Ishikawa (cell line): ENCODE data around the gene GAS7.

Source experiments
- CEBPB ChIP-seq: IDR thresholded peaks from 2 replicates; pipeline ENCODE4 v1.6.1; 2012
- CREB1 ChIP-seq: IDR thresholded peaks from 2 replicates; pipeline ENCODE4 v1.6.1; 2012; ENCODE audit warnings: low read depth
- EGR1 ChIP-seq: IDR thresholded peaks from 2 replicates; pipeline ENCODE4 v1.6.1; 2012
- EP300 ChIP-seq: IDR thresholded peaks from 2 replicates; pipeline ENCODE4 v1.6.1; 2012; ENCODE audit warnings: borderline replicate concordance
- FOXM1 ChIP-seq: IDR thresholded peaks from 2 replicates; pipeline ENCODE4 v1.6.1; 2012; ENCODE audit warnings: low read depth, borderline replicate concordance
- MAX ChIP-seq: IDR thresholded peaks from 2 replicates; pipeline ENCODE4 v1.6.1; 2012
- NFIC ChIP-seq: IDR thresholded peaks from 2 replicates; pipeline ENCODE4 v1.6.1; 2012
- RAD21 ChIP-seq: IDR thresholded peaks from 2 replicates; pipeline ENCODE4 v1.6.1; 2012; ENCODE audit warnings: low read depth
- REST ChIP-seq: IDR thresholded peaks from 2 replicates; pipeline ENCODE4 v1.6.1; 2012; ENCODE audit warnings: low read depth, mild to moderate bottlenecking
- TAF1 ChIP-seq: IDR thresholded peaks from 2 replicates; pipeline ENCODE4 v1.6.1; 2012; ENCODE audit warnings: low read depth, mild to moderate bottlenecking
- TCF12 ChIP-seq: IDR thresholded peaks from 2 replicates; pipeline ENCODE4 v1.6.1; 2012; ENCODE audit warnings: low read depth
- TEAD4 ChIP-seq: IDR thresholded peaks from 2 replicates; pipeline ENCODE4 v1.6.1; 2012
- YY1 ChIP-seq: IDR thresholded peaks from 2 replicates; pipeline ENCODE4 v1.6.1; 2012; ENCODE audit warnings: low read depth
- ZBTB7A ChIP-seq: IDR thresholded peaks from 2 replicates; pipeline ENCODE4 v1.6.1; 2012; ENCODE audit warnings: low read depth
- TF ChIP-seq, protein P1 (sequence below): IDR thresholded peaks from 2 replicates; pipeline ENCODE4 v1.6.1; 2012

Gene GAS7

DNA sequence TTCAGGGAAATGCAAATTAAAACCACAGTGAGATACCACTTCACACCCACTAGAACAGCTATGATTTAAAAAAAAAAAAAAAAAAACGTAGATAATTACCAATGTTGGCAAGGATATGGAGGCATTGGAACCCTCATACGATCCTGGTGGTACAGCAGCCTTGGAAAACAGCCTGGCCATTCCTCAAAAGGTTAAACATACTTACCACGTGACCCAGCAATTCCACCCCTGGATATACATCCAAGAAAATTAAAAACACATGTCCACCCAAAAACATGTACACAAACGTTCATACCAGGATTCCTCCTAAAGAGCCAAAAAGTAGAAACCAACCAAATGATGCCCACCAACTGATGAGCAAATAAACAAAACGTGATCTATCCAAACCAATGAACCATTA is 68.1 kb downstream of the GAS7 start:
- TF ChIP-seq EP300 (no peak), RAD21 (no peak), TAF1 (no peak), FOXM1 (no peak), TCF12 (no peak), TEAD4 (no peak)

DNA sequence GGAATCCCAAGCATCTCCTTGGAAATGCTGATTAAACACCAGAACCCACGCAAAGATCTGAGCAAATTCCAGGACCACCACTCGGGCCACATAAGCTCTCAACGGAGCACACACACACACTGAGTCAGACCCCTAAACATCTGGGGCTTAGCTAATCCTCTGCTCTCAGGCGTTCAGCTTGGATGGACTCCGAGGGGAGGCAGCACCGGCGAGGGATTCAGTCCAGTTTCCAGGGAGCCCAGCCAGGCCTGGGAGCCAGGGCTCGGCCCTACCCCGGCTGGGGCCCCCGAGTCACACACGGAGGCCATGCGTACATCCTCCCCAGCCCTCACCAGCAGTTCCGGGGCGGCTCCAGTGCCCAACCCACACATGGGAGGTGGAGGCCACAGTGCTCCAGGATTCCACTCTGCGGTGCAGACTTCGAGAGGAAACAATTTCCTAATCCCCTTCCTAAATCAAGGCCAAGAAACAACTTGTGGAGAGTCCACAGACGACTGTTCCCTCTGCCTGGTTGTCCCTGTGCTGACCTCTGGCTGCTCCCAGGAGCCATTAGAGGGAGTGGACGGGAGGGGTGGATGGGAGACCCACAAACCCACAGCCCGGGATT is 70.5 kb downstream of the GAS7 start:
- no peak for TF ChIP-seq FOXM1
- no peak for TF ChIP-seq MAX
- no peak for TF ChIP-seq CEBPB
- TF ChIP-seq TAF1, result no peak
- no peak for TF ChIP-seq EGR1
- TF ChIP-seq RAD21, result no peak
- no peak for TF ChIP-seq EP300
- no peak for TF ChIP-seq YY1

DNA sequence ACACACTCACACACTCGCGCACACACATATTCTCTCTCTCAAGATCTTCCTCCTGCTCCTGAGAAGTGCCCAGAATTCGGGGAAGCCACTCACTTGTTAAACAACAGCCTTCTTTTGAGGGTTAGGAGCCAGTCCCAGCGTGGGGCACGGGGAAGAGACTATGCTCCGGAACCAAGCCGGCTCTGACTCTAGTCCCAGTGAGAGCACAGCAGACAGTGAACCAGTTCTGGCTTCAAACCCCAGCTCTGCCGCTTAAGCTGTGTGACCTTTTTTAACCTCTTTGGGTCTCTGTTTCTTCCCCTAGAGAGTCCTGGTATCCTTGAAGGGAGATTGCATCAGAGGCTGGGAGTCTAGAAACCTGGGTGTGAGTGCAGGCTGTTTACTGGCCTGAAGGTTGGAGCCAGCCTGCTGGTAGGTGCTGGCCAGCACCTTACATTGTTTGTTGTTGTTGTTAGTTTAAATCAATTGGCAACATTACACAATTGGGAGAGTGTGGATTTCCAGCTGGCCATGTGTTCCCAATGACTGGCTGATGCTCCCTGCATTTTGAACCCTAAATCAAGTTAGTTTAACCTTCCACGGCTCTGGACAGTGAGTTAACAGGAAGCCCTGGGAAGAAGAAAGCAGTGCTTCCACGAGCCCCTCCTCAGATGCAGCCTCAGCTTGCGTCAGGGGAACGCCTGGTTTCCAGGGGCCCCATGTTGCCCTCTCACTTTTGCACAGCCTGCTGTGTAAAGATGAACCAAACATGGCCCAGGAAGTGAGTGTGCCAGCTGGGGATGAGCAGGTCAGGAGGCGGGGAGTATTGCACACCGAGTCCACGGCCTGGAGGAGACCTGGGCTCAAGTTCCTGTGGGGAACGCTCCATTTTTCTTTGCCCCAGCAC is 71.5 kb downstream of the GAS7 start:
- TF ChIP-seq EP300 (no peak), TAF1 (no peak), FOXM1 (no peak), MAX (no peak), TEAD4 (no peak), ZBTB7A (no peak), REST (no peak), EGR1 (no peak), TCF12 (no peak), YY1 (no peak), RAD21 (no peak), CREB1 (no peak), CEBPB (no peak)
- TF ChIP-seq, protein P1, sequence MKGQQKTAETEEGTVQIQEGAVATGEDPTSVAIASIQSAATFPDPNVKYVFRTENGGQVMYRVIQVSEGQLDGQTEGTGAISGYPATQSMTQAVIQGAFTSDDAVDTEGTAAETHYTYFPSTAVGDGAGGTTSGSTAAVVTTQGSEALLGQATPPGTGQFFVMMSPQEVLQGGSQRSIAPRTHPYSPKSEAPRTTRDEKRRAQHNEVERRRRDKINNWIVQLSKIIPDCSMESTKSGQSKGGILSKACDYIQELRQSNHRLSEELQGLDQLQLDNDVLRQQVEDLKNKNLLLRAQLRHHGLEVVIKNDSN, result no peak

DNA sequence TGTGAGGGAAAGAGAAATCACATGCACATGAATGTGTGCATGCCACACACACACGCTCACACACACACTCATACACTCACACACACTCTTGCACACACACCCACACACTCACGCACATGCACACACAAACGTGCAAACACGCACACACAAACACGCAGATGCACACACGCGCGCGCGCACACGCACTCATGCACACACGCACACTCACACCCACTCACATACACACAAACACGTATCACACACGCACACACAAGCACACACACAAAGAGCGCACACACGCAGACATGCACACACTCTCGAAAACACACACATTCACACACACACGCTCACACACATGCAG is 72.2 kb downstream of the GAS7 start:
- no peak for TF ChIP-seq ZBTB7A
- no peak for TF ChIP-seq TCF12
- no peak for TF ChIP-seq FOXM1
- no peak for TF ChIP-seq YY1
- no peak for TF ChIP-seq NFIC
- TF ChIP-seq REST, result no peak
- no peak for TF ChIP-seq RAD21
- no peak for TF ChIP-seq TEAD4
- no peak for TF ChIP-seq CREB1
- no peak for TF ChIP-seq EP300
- no peak for TF ChIP-seq MAX
- TF ChIP-seq, protein P1, result no peak
- no peak for TF ChIP-seq EGR1
- no peak for TF ChIP-seq CEBPB
- TF ChIP-seq TAF1, result no peak

DNA sequence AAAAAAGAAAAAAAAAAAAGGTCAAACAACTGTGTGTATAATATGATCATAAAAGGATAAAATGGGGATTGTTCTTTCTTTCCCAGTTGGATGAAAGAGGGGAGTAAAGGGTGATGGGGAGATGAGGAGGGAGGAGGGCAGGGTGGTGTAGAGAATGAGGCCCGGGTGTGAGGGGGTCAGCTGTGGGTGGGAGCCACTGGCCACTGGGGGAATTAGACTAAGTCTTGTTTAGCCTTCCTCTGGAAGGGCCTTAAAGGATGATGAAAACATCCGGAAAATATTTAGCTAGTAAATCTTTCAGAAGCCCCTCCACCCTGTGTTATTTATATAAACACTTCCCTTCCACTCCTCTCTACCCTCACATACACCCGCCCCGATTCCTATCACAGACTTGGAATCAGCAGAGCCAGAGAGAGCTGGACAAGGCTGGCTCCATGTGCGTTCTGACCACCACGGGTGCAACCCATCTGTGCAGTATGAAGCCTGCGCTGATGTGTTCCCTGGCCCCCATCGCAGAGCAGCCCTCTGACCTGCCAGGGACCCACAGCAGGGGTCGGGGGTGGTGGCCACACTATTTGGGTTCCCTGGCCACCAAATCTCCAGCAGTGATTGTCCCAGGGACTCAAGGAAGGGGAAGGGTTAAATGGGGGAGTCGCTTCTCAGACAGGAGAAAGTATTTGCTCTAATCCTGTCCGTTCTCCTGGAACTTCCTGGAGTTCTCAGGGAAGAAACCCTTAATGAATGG is 72.7 kb downstream of the GAS7 start:
- no peak for TF ChIP-seq EP300
- no peak for TF ChIP-seq FOXM1
